Coronary artery (tissue), 2 donors: ENCODE results near the gene ADRM1.
A peak's percentile ranks its signal among the peaks of the same experiment; 100 is the strongest.

Experiments
- DNase-seq: peaks from one replicate; pipeline ENCODE4 v3.0.0-alpha.2; 2017; ENCODE audit warnings: low spot score
- H3K27ac ChIP-seq, 2 donors: fragments of 200-600 bp; sonication (generic); one replicate each; pipeline ENCODE4 v1.5.1; 2016 to 2019
- H3K4me3 ChIP-seq: fragments of 200-600 bp; sonication (generic); 2 replicates; pipeline ENCODE4 v1.5.1; 2016; ENCODE audit warnings: mild to moderate bottlenecking, moderate library complexity
- TF ChIP-seq, protein P1 (sequence below): fragments of 200-600 bp; sonication (generic); IDR thresholded peaks from one replicate; pipeline ENCODE4 v1.5.1; 2019; ENCODE audit warnings: antibody characterized with exemption

Gene ADRM1

DNA sequence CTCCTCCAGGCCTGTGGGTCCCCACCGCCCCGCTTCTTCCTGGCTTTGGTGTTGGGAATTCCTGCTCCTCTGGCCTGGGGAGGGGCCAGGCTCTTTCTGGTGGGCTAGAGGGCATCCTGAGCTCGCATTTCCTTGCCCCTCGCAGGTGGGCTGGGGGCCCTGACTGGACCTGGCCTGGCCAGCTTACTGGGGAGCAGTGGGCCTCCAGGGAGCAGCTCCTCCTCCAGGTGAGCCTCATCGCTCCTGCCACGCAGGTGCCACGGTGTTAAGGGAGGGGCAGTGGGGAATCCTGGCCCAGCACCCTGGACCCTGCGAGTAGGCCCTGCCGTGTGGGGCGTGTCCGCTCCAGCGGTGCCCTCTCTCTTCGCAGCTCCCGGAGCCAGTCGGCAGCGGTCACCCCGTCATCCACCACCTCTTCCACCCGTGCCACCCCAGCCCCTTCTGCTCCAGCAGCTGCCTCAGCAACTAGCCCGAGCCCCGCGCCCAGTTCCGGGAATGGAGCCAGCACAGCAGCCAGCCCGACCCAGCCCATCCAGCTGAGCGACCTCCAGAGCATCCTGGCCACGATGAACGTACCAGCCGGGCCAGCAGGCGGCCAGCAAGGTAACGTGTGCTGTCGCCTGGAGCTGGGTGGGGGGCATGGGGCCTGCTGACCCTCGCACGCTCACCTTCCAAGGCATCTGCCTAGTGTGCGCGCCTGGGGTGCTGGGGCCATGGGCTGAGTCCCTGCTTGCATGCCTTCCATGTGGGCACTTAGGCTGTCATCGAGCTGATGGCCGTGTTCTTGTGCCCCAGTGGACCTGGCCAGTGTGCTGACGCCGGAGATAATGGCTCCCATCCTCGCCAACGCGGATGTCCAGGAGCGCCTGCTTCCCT, 4.7 kb downstream of the ADRM1 start:
- H3K4me3 ChIP-seq: no peak overlapping the region
- no peak overlapping the region for H3K27ac ChIP-seq
- TF ChIP-seq, protein P1, sequence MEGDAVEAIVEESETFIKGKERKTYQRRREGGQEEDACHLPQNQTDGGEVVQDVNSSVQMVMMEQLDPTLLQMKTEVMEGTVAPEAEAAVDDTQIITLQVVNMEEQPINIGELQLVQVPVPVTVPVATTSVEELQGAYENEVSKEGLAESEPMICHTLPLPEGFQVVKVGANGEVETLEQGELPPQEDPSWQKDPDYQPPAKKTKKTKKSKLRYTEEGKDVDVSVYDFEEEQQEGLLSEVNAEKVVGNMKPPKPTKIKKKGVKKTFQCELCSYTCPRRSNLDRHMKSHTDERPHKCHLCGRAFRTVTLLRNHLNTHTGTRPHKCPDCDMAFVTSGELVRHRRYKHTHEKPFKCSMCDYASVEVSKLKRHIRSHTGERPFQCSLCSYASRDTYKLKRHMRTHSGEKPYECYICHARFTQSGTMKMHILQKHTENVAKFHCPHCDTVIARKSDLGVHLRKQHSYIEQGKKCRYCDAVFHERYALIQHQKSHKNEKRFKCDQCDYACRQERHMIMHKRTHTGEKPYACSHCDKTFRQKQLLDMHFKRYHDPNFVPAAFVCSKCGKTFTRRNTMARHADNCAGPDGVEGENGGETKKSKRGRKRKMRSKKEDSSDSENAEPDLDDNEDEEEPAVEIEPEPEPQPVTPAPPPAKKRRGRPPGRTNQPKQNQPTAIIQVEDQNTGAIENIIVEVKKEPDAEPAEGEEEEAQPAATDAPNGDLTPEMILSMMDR: no peak
- no peak for DNase-seq

DNA sequence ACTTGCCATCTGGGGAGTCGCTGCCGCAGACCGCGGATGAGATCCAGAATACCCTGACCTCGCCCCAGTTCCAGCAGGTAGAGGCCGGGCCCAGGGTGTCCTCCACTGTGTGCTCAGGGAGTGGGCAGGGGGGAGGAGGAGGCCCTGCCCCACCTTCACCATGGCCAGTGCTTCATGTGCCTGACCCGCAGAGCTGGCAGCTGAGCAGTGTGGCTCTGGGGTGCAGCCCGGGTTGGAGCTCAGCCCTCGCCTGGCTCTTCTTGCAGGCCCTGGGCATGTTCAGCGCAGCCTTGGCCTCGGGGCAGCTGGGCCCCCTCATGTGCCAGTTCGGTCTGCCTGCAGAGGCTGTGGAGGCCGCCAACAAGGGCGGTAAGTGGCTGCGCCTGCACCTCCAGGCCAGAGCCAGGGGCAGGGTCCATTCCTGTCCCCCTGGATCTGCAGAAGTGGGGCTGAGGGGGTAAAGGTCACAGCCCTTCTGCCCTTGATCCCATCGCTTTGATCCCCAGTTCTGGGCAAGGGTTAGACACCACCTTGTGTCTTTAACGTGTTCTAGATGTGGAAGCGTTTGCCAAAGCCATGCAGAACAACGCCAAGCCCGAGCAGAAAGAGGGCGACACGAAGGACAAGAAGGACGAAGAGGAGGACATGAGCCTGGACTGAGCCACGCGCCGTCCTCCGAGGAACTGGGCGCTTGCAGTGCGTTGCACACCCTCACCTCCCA, 5.5 kb downstream of the ADRM1 start:
- no peak for DNase-seq
- Histone ChIP-seq H3K4me3 (no peak overlapping the region), H3K27ac (no peak overlapping the region)
- TF ChIP-seq, protein P1: no peak

DNA sequence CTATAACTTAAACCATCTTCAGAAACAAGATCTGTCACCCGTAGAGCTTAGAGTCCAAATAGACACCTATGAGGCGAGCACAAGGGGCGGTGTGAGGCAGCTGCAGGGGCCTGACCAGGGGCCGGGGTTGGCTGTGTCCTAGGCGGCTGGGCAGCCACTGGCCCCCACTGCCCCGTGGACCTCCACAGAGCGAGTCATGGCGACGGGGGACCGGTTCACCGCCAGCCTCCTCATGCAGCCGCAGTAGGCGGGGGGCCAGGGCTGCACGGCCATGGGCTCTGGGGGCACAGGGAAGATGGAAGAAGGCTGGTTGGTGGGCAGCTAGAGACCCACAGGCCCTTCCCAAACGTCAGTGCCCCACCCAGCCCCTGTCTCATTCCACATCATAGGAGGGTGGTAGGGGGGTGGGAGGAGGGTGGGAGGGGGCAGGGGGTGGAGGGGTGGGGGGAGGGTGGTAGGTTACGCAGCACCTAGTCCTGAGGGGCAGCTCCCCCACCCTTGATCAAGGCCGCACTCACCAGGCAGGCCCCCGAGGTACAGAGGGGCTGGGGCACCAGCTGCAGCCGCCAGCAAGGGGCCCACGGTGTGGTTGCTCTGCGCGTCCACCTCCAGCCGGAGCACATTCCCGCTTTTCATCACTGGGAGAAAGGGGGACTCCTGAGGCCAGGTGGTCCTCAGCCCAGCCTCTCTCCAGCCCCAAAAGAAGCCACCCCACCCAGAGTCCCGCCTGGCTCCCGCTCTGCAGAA, 6.6 kb downstream of the ADRM1 start:
- peak overlapping the region in 1 of 2 donors; percentile 11 for H3K27ac ChIP-seq

DNA sequence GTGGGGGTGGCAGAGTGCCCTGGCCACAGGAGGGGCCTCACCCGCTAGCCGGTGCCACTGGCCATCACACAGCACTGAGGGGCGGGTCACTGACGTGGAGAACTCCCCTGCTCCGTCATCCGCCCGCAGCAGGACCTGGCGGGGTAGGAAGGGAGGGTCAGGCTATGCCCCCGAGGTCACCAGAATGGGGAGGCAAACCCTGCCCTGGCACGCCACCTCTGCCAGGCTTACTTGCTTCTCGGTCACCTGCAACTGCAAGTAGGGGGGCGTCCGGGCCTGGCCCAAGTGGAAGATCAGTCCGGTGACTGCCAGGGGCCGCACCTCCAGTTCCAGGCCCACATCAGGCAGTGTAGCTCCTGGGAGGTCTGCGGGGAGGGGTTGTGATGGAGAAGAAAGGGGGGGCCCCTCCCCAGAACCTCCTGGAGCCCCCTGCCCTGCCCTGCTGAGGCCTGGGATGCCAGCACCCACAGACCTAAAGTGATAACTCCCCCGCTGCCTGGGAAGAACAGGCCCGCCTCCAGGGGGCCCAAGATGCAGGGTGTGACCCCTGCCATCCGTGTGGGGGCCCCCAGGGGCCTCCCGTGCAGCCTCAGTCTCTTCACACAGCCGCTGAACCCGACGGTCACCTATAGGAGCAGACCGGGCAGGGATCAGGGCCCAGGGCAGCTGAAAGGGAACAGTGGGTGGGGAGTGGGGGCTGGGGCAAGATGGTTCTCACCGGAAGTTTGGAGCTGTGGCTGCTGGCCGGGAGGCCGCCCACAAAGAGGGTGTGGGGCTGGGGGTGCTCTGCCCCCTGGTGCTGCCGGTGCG, 7.4 kb downstream of the ADRM1 start:
- no peak for DNase-seq
- Histone ChIP-seq H3K27ac (peak overlapping the region in 1 of 2 donors; percentile 40), H3K4me3 (no peak overlapping the region)
- TF ChIP-seq, protein P1: no peak

More for the DNA sequence above, 6.6 kb downstream of the ADRM1 start:
- TF ChIP-seq, protein P1: no peak
- H3K4me3 ChIP-seq: no peak overlapping the region
- DNase-seq: no peak

DNA sequence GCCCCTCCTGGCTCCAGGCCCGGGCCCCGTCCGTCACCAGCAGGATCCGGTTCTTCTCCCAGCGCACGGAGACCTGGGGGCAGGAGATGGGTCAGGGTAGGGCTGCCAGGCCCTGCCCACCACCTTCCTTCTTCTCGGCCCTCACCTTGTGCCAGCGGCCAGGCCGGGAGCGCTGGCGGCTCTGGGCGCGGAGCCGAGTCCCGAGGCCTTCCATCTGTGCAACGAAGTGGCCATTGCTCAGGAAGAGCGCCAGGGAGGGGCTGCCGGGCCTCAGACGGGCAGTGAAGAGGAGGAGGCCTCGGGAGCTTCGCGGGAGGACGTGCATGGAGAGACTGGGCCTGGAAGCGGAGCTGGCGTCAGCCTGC, 7.9 kb downstream of the ADRM1 start:
- TF ChIP-seq, protein P1: no peak
- peak overlapping the region in 1 of 2 donors; percentile 40 for H3K27ac ChIP-seq
- no peak for DNase-seq
- no peak overlapping the region for H3K4me3 ChIP-seq

DNA sequence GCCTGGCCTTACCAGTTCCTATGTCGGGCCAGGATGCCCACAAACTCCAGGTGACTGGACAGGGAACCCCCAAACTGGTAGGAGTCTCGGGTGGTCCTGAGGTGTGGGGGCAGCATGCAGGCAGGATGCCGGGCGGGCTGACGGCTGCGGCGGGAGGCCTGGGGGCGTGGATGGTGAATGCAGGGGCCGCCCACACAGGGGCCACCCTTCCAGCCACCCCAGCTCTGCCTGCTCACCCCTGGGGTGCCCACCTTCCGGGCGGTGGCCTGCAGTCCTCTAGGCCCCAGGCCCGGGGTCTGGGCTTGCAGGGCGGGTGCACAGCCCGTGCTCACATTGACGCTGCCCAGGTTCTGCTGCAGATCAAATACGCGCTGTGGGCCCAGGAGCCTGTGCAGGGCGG, 8.4 kb downstream of the ADRM1 start:
- Histone ChIP-seq H3K27ac (no peak overlapping the region), H3K4me3 (no peak overlapping the region)
- DNase-seq: no peak
- TF ChIP-seq, protein P1: no peak
